Testis (tissue), 2 donors: ENCODE measurements around the gene REEP3.

Experiments used
- CTCF ChIP-seq, 3 experiments: fragments of 450-650 bp in 2 of 3; fragments of 200-600 bp in 1 of 3; sonication (generic) in 1 of 3; IDR thresholded peaks; one replicate each; pipeline ENCODE4 v1.5.1; 2016 to 2019; ENCODE audit warnings: antibody characterized with exemption in 3 of 3, mild to moderate bottlenecking in 2 of 3, moderate library complexity in 1 of 3
- POLR2A ChIP-seq: fragments of 450-650 bp; IDR thresholded peaks from one replicate; pipeline ENCODE4 v1.6.1; 2017; ENCODE audit warnings: antibody characterized with exemption, mild to moderate bottlenecking, moderate library complexity

GRCh38 chr10:63629363-63630084, 108.3 kb downstream of the REEP3 start:
- TF ChIP-seq CTCF (IDR thresholded peaks at IDR 0.05) (peak; percentile 41 to 64 (median 60)), POLR2A (no peak)
